Ovary (tissue), 3 donors: ENCODE results near the gene GYS1.
"Not testable (repeated sequence)": the region's sequence is repeated elsewhere in the genome, so short reads cannot be mapped to it uniquely, and the experiment has no call there.

Source experiments
- CTCF ChIP-seq, 3 donors: fragments of 450-650 bp in 2 of 3; fragments of 200-600 bp in 1 of 3; IDR thresholded peaks; one replicate each; pipeline versions ENCODE4 v1.5.1 to v1.8.0; 2016 to 2022; ENCODE audit warnings: antibody characterized with exemption in 3 of 3, mild to moderate bottlenecking in 1 of 3
- POLR2A ChIP-seq: fragments of 450-650 bp; IDR thresholded peaks from one replicate; pipeline ENCODE4 v1.6.1; 2017; ENCODE audit warnings: antibody characterized with exemption, mild to moderate bottlenecking, moderate library complexity
- donor health status: DM: no; HTN: no; CAD: no.

DNA sequence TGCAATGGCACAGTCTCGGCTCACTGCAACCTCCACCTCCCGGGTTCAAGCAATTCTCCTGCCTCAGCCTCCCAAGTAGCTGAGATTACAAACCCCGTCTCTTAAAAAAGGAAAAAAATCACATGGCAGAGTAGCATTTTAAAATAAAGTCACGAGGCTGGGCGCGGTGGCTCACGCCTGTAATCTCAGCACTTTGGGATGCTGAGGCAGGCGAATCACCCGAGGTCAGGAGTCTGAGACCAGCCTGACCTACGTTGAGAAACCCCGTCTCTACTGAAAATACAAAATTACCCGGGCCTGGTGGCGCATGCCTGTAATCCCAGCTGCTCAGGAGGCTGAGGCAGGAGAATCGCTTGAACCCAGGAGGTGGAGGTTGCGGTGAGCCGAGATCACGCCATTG is 65.4 kb downstream of the GYS1 start:
- not testable (repeated sequence) for TF ChIP-seq CTCF (IDR thresholded peaks at IDR 0.05); POLR2A
